K562 (cell line): ENCODE data around the gene SPSB1. TPM values are rescaled to one million over a fixed set of nuclear protein-coding genes. Genes with fewer than 3 reads are reported as not detected.

Experiments
- ATAC-seq: fragments of 200-7000 bp; cut with Tn5 transposase; 3 replicates; pipeline ENCODE4 v1.9.1; 2020; ENCODE audit warnings: moderate library complexity
- BruUV-seq: library from RNA; stranded (reverse); fragments of 400-500 nt; replicated peaks from 2 replicates; lab custom pipeline; 2021; lab: Mats Ljungman, UMichigan
- CTCF ChIA-PET: fragments of 300-600 bp; formaldehyde crosslinking; extraction: SDS; loops from one replicate; lab custom pipeline; 2021; ENCODE audit warnings: low intra/inter-chr PET ratio; lab: Yijun Ruan, JAX
- POLR2A ChIA-PET: fragments of 300-600, 350-650 bp; sonication (Branson Sonifier 250); formaldehyde crosslinking; extraction: SDS; loops from one replicate; lab custom pipeline; 2021; ENCODE audit warnings: antibody characterized with exemption, inconsistent platforms; lab: Yijun Ruan, JAX
- DNase-seq, 4 experiments: peaks; one replicate each; pipeline versions ENCODE4 v3.0.0 to v3.0.0-alpha.2; 2011 to 2018; ENCODE audit warnings: low spot score in 3 of 4, mixed read lengths in 3 of 4; ENCODE audit errors: extremely low read depth in 1 of 4
- FAIRE-seq: peaks from 2 replicates; lab custom pipeline; 2011; peaks lifted over from hg19 to GRCh38; lab: Jason Lieb, UNC
- H2AFZ ChIP-seq: 2 replicates; pipeline ENCODE4 v1.6.0; 2011; ENCODE audit warnings: low read depth, low read length, control low read depth, inconsistent platforms
- H3K27ac ChIP-seq: fragments of 200-600 bp; 3 replicates; pipeline ENCODE4 v1.8.0; 2011; ENCODE audit warnings: low read depth, mild to moderate bottlenecking, control low read depth, inconsistent platforms, low read length, moderate library complexity, mixed read lengths; ENCODE audit errors: extremely low read depth
- H3K27me3 ChIP-seq, 2 experiments: fragments of 300-600 bp in 1 of 2; 2 replicates in 1 of 2; 3 replicates in 1 of 2; pipeline versions ENCODE4 v1.6.0 to v1.8.0; 2011; ENCODE audit warnings: inconsistent platforms in 2 of 2, low read length in 2 of 2, mild to moderate bottlenecking in 1 of 2, mixed read lengths in 1 of 2, moderate library complexity in 1 of 2; ENCODE audit not compliant: control insufficient read depth in 2 of 2, insufficient read depth in 2 of 2
- H3K36me3 ChIP-seq: fragments of 300-600 bp; 3 replicates; pipeline ENCODE4 v1.8.0; 2011; ENCODE audit warnings: mild to moderate bottlenecking, low read length, inconsistent platforms; ENCODE audit not compliant: control insufficient read depth, insufficient read depth
- H3K4me1 ChIP-seq, 2 experiments: fragments of 200-600 bp in 1 of 2; replicated peaks in 1 of 2; 2 replicates in 1 of 2; 3 replicates in 1 of 2; pipeline versions ENCODE4 v1.5.1 to v1.8.0; 2011; ENCODE audit warnings: inconsistent platforms in 2 of 2, low read length in 2 of 2, mild to moderate bottlenecking in 1 of 2, mixed read lengths in 1 of 2, moderate library complexity in 1 of 2; ENCODE audit not compliant: control insufficient read depth in 2 of 2, insufficient read depth in 2 of 2
- H3K4me2 ChIP-seq: 2 replicates; pipeline ENCODE4 v1.6.1; 2011; ENCODE audit warnings: low read length, control low read depth, inconsistent platforms, mixed read lengths; ENCODE audit not compliant: insufficient read depth
- H3K4me3 ChIP-seq: fragments of 200-600 bp; sonication (generic), shearing (Covaris generic); 2 replicates; pipeline ENCODE4 v1.5.1; 2016; ENCODE audit warnings: control low read depth, inconsistent platforms
- H3K79me2 ChIP-seq: fragments of 200-600 bp; 3 replicates; pipeline ENCODE4 v1.8.0; 2011; ENCODE audit warnings: low read length, inconsistent platforms; ENCODE audit not compliant: control insufficient read depth, insufficient read depth
- H3K9ac ChIP-seq, 2 experiments: 2 replicates each; pipeline versions ENCODE4 v1.6.0 to v1.6.1; 2011; ENCODE audit warnings: low read depth in 2 of 2, low read length in 2 of 2, control low read depth in 1 of 2, inconsistent platforms in 1 of 2, mild to moderate bottlenecking in 1 of 2, mixed read lengths in 1 of 2; ENCODE audit not compliant: insufficient read depth in 1 of 2
- H3K9me1 ChIP-seq: one replicate; pipeline ENCODE4 v1.6.0; 2011; ENCODE audit warnings: inconsistent platforms, mild to moderate bottlenecking, low read length, moderate library complexity; ENCODE audit not compliant: control insufficient read depth, insufficient read depth
- H3K9me3 ChIP-seq: replicated peaks from 2 replicates; pipeline ENCODE4 v1.5.1; 2011; ENCODE audit warnings: low read depth, low read length, inconsistent platforms; ENCODE audit not compliant: control insufficient read depth, insufficient read depth
- H4K20me1 ChIP-seq: replicated peaks from 2 replicates; pipeline ENCODE4 v1.6.1; 2011; ENCODE audit warnings: low read length, inconsistent platforms, mixed read lengths; ENCODE audit not compliant: control insufficient read depth, insufficient read depth
- ATF1 ChIP-seq, 2 experiments: fragments of 450-650 bp in 1 of 2; IDR thresholded peaks; 2 replicates each; pipeline ENCODE4 v1.6.1; 2016; ENCODE audit warnings: missing compliant biosample characterization in 1 of 2, missing genetic modification characterization in 1 of 2
- BRCA1 ChIP-seq, 2 experiments: fragments of 450-650 bp in 1 of 2; sonication (generic) in 1 of 2; formaldehyde crosslinking in 1 of 2; IDR thresholded peaks; 2 replicates each; pipeline versions ENCODE4 v1.5.0 to v1.6.1; 2017 to 2020; ENCODE audit warnings: mild to moderate bottlenecking in 1 of 2, missing genetic modification reagents in 1 of 2
- GTF2E2 ChIP-seq: fragments of 200-800 bp; sonication (Bioruptor generic); IDR thresholded peaks from 2 replicates; pipeline ENCODE4 v1.6.1; 2016; ENCODE audit warnings: missing genetic modification characterization, missing compliant biosample characterization
- NFXL1 ChIP-seq: fragments of 450-650 bp; formaldehyde crosslinking; IDR thresholded peaks from 2 replicates; pipeline ENCODE4 v1.4.0; 2021; ENCODE audit warnings: mild to moderate bottlenecking
- NRF1 ChIP-seq, 2 experiments: fragments of 450-650 bp; IDR thresholded peaks in 1 of 2; conservative IDR thresholded peaks in 1 of 2; 2 replicates each; pipeline ENCODE4 v1.6.1; 2014; ENCODE audit warnings: mild to moderate bottlenecking in 2 of 2
- NUFIP1 ChIP-seq: fragments of 450-650 bp; IDR thresholded peaks from 2 replicates; pipeline ENCODE4 v1.6.1; 2018; ENCODE audit not compliant: partially characterized antibody
- RB1 ChIP-seq: fragments of 450-650 bp; IDR thresholded peaks from 2 replicates; pipeline ENCODE4 v1.6.1; 2017; ENCODE audit warnings: low read depth, mild to moderate bottlenecking
- RBM17 ChIP-seq: fragments of 200-400 bp; formaldehyde crosslinking; IDR thresholded peaks from 2 replicates; pipeline ENCODE4 v1.6.1; 2017; ENCODE audit warnings: low read depth, mild to moderate bottlenecking, low read length, borderline replicate concordance
- SMARCA4 ChIP-seq: fragments of 450-650 bp; IDR thresholded peaks from 2 replicates; pipeline ENCODE4 v1.6.1; 2016
- SMARCE1 ChIP-seq: fragments of 450-650 bp; IDR thresholded peaks from 2 replicates; pipeline ENCODE4 v1.7.1; 2016; ENCODE audit warnings: mild to moderate bottlenecking
- TAF7 ChIP-seq: fragments of 450-650 bp; IDR thresholded peaks from 2 replicates; pipeline ENCODE4 v1.6.1; 2016; ENCODE audit warnings: missing genetic modification characterization, missing compliant biosample characterization
- ZBTB8A ChIP-seq: fragments of 450-650 bp; IDR thresholded peaks from 2 replicates; pipeline ENCODE4 v1.6.1; 2018; ENCODE audit warnings: mild to moderate bottlenecking, moderate library complexity; ENCODE audit not compliant: partially characterized antibody
- ZNF431 ChIP-seq: sonication (generic); formaldehyde crosslinking; IDR thresholded peaks from 2 replicates; pipeline ENCODE4 v1.8.0; 2022; ENCODE audit warnings: mild to moderate bottlenecking, missing genetic modification reagents
- ZNF444 ChIP-seq: fragments of 250-450 bp; sonication (Bioruptor Pico); IDR thresholded peaks from 2 replicates; pipeline ENCODE4 v1.4.0; 2020; ENCODE audit warnings: mild to moderate bottlenecking, moderate library complexity
- ZNF507 ChIP-seq: conservative IDR thresholded peaks from 2 replicates; pipeline ENCODE4 v1.6.1; 2017; ENCODE audit warnings: missing genetic modification characterization, missing compliant biosample characterization
- whole genome bisulfite sequencing: fragments of 100-300 bp; shearing (Covaris generic); methylation state at CpG from one replicate; pipeline ENCODE4 v1.1.6; 2016; ENCODE audit warnings: low coverage, mixed read lengths; ENCODE audit not compliant: insufficient coverage; ENCODE audit errors: missing lambda C conversion rate; 5-methylcytosine and 5-hydroxymethylcytosine counted together
- in situ Hi-C: fragments of 300-500 bp; cut with MboI; formaldehyde crosslinking; loops from 4 replicates; pipeline ENCODE4 v1.15.0; 2018; ENCODE audit warnings: inconsistent platforms, mixed read lengths
- intact Hi-C: fragments of 100-400 bp; cut with micrococcal nuclease; formaldehyde crosslinking; loops from 2 replicates; pipeline ENCODE4 v1.14.2; 2022
- polyA plus RNA-seq, 8 experiments: library from polyadenylated mRNA; depleted of rRNA in 4 of 8; stranded (reverse) in 5 of 8; unstranded in 3 of 8; fragments of >200 nt; fragmentation: Nextera tagmentation in 2 of 8; fragmentation: Illumina TruSeq in 1 of 8; extraction: Ambion mirVana in 2 of 8; extraction: Trizol in 1 of 8; gene quantifications; 2 replicates each; pipeline versions ENCODE4 v1.2.1 to v1.2.3, GENCODE V29; 2011 to 2014; ENCODE audit warnings: inconsistent platforms in 1 of 8, missing spikeins in 1 of 8
- total RNA-seq, 7 experiments: library from RNA; depleted of rRNA in 6 of 7; stranded (reverse); fragments of >200 nt in 6 of 7; fragmentation: Illumina TruSeq in 2 of 7; extraction: Trizol in 2 of 7; gene quantifications; 2 replicates each; pipeline versions ENCODE4 v1.2.1 to v1.2.3, GENCODE V29; 2011 to 2021; ENCODE audit warnings: low replicate concordance in 1 of 7
- TF ChIP-seq, protein P1 (sequence below): fragments of 450-650 bp; IDR thresholded peaks from 2 replicates; pipeline ENCODE4 v1.6.1; 2016; ENCODE audit warnings: missing biosample characterization, missing genetic modification characterization
- TF ChIP-seq, protein P2 (sequence below): fragments of 450-650 bp; formaldehyde crosslinking; IDR thresholded peaks from 2 replicates; pipeline ENCODE4 v1.4.0; 2020; ENCODE audit warnings: mild to moderate bottlenecking, moderate library complexity
- TF ChIP-seq, protein P3 (sequence below): fragments of 250-450 bp; sonication (Bioruptor Pico); IDR thresholded peaks from 2 replicates; pipeline ENCODE4 v1.5.0; 2020; ENCODE audit warnings: mild to moderate bottlenecking, borderline replicate concordance

Gene SPSB1
- total and polyA plus RNA-seq, 9 of the 15 experiments (the other 6 are each of a cell fraction or from before 2014, with no cell fraction given) = 0.06 to 0.35 (median 0.14) TPM; not detected in 6

DNA sequence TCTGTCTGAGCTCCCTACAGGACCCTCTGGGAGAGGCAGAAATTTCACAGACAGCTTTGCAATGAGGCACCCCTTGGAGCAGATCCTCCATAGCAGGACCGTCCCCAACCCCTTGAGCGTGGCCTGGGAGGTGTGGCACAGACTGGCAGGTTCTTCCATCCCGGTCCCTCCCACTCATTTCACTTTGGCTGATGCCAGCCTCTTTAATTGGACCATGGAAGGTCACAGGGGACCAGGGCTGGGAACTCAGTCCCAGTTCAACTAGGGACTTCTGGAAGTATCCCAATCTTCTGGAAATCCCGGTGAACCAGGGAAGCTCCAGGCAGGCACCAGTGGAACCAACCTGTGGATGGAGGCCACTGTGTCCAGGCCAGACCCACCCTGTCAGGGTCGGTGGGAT is 83.7 kb downstream of the SPSB1 start:
- no peak for ATAC-seq
- Histone ChIP-seq H3K4me3 (no peak overlapping the region), H3K9me1 (peaks cover 4% of the 10 kb centered on the region), H3K9ac (0 out of 4 replicates have a peak overlapping the region, but pooled peaks of 1 of the 2 experiments have one; percentile 29), H3K36me3 (no peaks in the 10 kb centered on the region), H3K4me1 (peaks cover 0 to 4% of the 10 kb centered on the region in 2 experiments; a peak in 1 of 5 replicates), H2AFZ (no peak overlapping the region), H3K4me2 (no peak overlapping the region), H3K79me2 (no peaks in the 10 kb centered on the region), H3K27ac (no peak overlapping the region), H3K9me3 (no peaks in the 10 kb centered on the region), H4K20me1 (peaks cover 26% of the 10 kb centered on the region), H3K27me3 (peaks cover 63 to 93% of the 10 kb centered on the region in 2 experiments)
- in situ Hi-C loops = no loop called here
- ChIA-PET CTCF (no interaction called here), POLR2A (interaction anchor here (0.7 to 1.1 kb wide), 4 partner anchors 8 to 111 kb away, joined by 3 to 4 read pairs (median 4); no protein-coding TSS in a partner anchor)
- BruUV-seq = no TSS peak
- TF ChIP-seq TAF7 (tag) = no peak
- TF ChIP-seq GTF2E2 (tag) = no peak
- TF ChIP-seq, protein P1, sequence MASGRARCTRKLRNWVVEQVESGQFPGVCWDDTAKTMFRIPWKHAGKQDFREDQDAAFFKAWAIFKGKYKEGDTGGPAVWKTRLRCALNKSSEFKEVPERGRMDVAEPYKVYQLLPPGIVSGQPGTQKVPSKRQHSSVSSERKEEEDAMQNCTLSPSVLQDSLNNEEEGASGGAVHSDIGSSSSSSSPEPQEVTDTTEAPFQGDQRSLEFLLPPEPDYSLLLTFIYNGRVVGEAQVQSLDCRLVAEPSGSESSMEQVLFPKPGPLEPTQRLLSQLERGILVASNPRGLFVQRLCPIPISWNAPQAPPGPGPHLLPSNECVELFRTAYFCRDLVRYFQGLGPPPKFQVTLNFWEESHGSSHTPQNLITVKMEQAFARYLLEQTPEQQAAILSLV = no peak
- TF ChIP-seq RB1 = no peak
- TF ChIP-seq NUFIP1 = no peak
- no peak for TF ChIP-seq ATF1 (CRISPR knock-in tag; IDR thresholded peaks at IDR 0.05)
- no peak for TF ChIP-seq ATF1 (tag; IDR thresholded peaks at IDR 0.05)
- TF ChIP-seq ZBTB8A = no peak
- no peak for TF ChIP-seq ZNF444 (CRISPR knock-in tag)
- TF ChIP-seq RBM17 = no peak
- no peak for TF ChIP-seq NFXL1
- no peak for TF ChIP-seq BRCA1 (IDR thresholded peaks at IDR 0.05)
- TF ChIP-seq BRCA1 (CRISPR knock-in tag; IDR thresholded peaks at IDR 0.05) = no peak
- no peak for TF ChIP-seq SMARCE1
- TF ChIP-seq, protein P2, sequence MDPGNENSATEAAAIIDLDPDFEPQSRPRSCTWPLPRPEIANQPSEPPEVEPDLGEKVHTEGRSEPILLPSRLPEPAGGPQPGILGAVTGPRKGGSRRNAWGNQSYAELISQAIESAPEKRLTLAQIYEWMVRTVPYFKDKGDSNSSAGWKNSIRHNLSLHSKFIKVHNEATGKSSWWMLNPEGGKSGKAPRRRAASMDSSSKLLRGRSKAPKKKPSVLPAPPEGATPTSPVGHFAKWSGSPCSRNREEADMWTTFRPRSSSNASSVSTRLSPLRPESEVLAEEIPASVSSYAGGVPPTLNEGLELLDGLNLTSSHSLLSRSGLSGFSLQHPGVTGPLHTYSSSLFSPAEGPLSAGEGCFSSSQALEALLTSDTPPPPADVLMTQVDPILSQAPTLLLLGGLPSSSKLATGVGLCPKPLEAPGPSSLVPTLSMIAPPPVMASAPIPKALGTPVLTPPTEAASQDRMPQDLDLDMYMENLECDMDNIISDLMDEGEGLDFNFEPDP = no peak
- TF ChIP-seq ZNF507 (tag) = no peak
- TF ChIP-seq SMARCA4 = no peak
- TF ChIP-seq, protein P3, sequence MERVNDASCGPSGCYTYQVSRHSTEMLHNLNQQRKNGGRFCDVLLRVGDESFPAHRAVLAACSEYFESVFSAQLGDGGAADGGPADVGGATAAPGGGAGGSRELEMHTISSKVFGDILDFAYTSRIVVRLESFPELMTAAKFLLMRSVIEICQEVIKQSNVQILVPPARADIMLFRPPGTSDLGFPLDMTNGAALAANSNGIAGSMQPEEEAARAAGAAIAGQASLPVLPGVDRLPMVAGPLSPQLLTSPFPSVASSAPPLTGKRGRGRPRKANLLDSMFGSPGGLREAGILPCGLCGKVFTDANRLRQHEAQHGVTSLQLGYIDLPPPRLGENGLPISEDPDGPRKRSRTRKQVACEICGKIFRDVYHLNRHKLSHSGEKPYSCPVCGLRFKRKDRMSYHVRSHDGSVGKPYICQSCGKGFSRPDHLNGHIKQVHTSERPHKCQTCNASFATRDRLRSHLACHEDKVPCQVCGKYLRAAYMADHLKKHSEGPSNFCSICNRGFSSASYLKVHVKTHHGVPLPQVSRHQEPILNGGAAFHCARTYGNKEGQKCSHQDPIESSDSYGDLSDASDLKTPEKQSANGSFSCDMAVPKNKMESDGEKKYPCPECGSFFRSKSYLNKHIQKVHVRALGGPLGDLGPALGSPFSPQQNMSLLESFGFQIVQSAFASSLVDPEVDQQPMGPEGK (CRISPR knock-in tag) = no peak
- TF ChIP-seq ZNF431 (CRISPR knock-in tag) = no peak
- TF ChIP-seq NRF1 (conservative IDR thresholded peaks at IDR 0.05 in 1 of 2, IDR thresholded peaks at IDR 0.05 in 1 of 2) = no peak
- DNase-seq = no peak
- intact Hi-C loops = no loop called here
- WGBS = 0% methylated on average over 5 of the region's 5 CpGs
- no peak for FAIRE-seq
